ENCODE measurements around the gene TMEM72. TPM values are rescaled to one million over a fixed set of nuclear protein-coding genes. Genes with fewer than 3 reads are reported as not detected.

TMEM72 gene
- polyA plus RNA-seq, 2 of the 4 experiments (the other 2 are of a cell fraction): not detected

GRCh38 chr10:44949915-44950314 is 38.8 kb downstream of the TMEM72 start (continued):
- TF ChIP-seq, protein P1, sequence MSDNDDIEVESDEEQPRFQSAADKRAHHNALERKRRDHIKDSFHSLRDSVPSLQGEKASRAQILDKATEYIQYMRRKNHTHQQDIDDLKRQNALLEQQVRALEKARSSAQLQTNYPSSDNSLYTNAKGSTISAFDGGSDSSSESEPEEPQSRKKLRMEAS (IDR thresholded peaks at IDR 0.05): no peak
- TF ChIP-seq HOXA7 (CRISPR knock-in tag; IDR thresholded peaks at IDR 0.05): no peak
- no peak for TF ChIP-seq HOXB5 (CRISPR knock-in tag; IDR thresholded peaks at IDR 0.05)

DNA sequence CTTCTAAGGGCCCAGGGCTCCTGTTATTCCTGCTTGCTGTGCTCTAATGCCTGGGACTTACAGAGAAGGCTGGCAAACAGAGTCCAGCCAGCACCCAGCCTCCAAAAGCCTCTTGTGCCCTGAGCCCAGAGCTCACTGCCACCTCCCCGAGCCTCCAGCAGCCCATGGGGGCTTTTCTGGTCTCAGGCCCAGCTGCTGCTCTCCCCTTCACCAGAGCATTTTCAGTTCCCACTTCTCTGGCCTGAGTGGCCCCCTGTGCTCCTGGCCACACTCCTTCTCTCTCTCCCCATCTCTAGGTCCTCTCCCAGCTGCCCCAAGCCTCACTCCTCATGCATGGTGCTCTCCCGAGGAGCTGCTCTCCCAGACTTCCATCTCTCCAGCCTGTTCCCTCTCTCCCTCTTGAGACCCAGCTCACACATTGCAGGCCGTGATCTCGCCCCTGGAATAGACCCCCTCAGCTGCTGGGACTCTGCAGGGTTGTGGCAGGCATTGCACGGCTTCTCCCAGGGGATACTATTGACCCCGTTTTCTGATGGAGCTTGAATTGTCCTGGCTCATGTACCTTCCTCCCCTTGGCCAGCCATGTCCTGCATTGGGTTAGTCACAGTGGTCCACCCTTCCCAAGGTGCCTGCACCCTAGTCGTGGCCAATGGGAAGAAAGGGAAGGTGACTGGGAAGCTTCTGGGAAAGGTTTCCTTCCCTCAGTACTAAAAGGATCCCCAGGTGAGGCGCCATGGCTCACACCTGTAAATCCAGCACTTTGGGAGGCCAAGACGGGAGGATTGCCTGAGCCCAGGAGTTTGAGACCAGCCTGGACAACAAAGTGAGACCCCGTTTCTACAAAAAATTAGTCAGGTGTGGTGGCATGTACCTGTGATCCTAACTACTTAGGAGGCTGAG is 39.4 kb downstream of the TMEM72 start:
- 81% methylated on average over 10 of the region's 10 CpGs for WGBS (ENCODE audit: missing lambda C conversion rate)
- Histone ChIP-seq H3K27ac (no peak overlapping the region), H3K9me3 (no peaks in the 10 kb centered on the region), H3K4me2 (no peak overlapping the region), H3K4me3 (no peak overlapping the region), H3K4me1 (no peaks in the 10 kb centered on the region)
- ATAC-seq: no peak
- FAIRE-seq: no peak
- DNase-seq (ENCODE audit: low read depth in 1 of 2, low spot score in 1 of 2): no peak
- POLR2A ChIA-PET: interaction anchor here (2.8 kb wide), 1 partner anchor 9 kb away, joined by 13 read pairs; the partner anchor contains the start of gene RASSF4
- TF ChIP-seq JUN (IDR thresholded peaks at IDR 0.05): no peak
- TF ChIP-seq FOSB (CRISPR knock-in tag; IDR thresholded peaks at IDR 0.05): no peak
- no peak for TF ChIP-seq NFE2L2 (conservative IDR thresholded peaks at IDR 0.05; ENCODE audit: low read length)
- no peak for TF ChIP-seq RFX5 (IDR thresholded peaks at IDR 0.05)
- no peak for TF ChIP-seq EHMT2 (IDR thresholded peaks at IDR 0.05; ENCODE audit: low read depth)
- no peak for TF ChIP-seq TFCP2L1 (CRISPR knock-in tag; IDR thresholded peaks at IDR 0.05)
- TF ChIP-seq SREBF2 (IDR thresholded peaks at IDR 0.05): no peak
- no peak for TF ChIP-seq EP300 (IDR thresholded peaks at IDR 0.05)
- TF ChIP-seq RNF2 (IDR thresholded peaks at IDR 0.05; ENCODE audit: borderline replicate concordance, low read depth): no peak
- no peak for TF ChIP-seq ZNF302 (CRISPR knock-in tag; IDR thresholded peaks at IDR 0.05)
- TF ChIP-seq CHD2 (IDR thresholded peaks at IDR 0.05; ENCODE audit: low read length, partially characterized antibody): no peak
- TF ChIP-seq HDAC2 (IDR thresholded peaks at IDR 0.05): no peak
- TF ChIP-seq KDM5A (IDR thresholded peaks at IDR 0.05): no peak
- no peak for TF ChIP-seq FOXS1 (CRISPR knock-in tag; IDR thresholded peaks at IDR 0.05)
- no peak for TF ChIP-seq JUNB (IDR thresholded peaks at IDR 0.05)
- CTCF ChIA-PET: interaction anchor here (0.6 to 1.9 kb wide), 8 partner anchors 11 to 1530 kb away, joined by 3 to 9 read pairs (median 4); no protein-coding TSS in a partner anchor

DNA sequence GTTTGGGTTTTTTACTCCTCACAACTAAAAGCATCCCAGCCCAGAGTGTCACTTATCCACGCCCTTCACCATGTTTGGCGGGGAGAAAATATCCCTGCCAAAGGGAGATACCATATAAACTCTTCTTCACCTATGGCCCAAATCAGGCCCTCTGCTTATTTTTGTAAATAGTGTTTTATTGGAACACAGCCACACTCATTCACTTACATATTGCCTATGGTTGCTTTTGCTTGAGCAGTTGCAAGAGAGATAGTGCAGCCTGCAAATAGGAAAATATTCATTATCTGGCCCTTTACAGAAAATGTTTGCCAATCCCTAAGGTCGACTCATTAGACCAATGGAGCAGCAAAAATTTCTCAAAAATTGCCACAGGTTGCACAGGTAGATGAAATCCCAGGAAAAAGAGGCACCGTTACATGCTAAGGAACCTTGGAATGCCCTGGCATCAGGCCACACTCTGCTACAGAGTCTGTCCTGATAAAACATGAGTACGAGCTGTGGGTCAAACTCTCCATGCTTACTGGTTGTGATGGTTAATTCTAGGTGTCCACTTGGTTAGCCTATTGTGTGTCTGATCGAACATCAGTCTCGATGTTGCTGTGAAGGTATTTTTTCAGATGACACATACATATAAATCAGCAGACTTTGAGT is 40.6 kb downstream of the TMEM72 start:
- POLR2A ChIA-PET: no interaction called here
- CTCF ChIA-PET: interaction anchor here (1.1 to 1.9 kb wide), 3 partner anchors 16 to 87 kb away, joined by 3 to 7 read pairs (median 5); no protein-coding TSS in a partner anchor
- WGBS (ENCODE audit: missing lambda C conversion rate): 77% methylated on average over 7 of the region's 7 CpGs
- TF ChIP-seq EP300 (IDR thresholded peaks at IDR 0.05): no peak
- TF ChIP-seq CBX2 (IDR thresholded peaks at IDR 0.05; ENCODE audit: borderline replicate concordance, low read depth): no peak
- TF ChIP-seq HOXB13 (CRISPR knock-in tag; IDR thresholded peaks at IDR 0.05; ENCODE audit: low read depth): no peak
- no peak for TF ChIP-seq TP53 (CRISPR knock-in tag; IDR thresholded peaks at IDR 0.05)
- TF ChIP-seq HOXA7 (CRISPR knock-in tag; IDR thresholded peaks at IDR 0.05): no peak
- no peak for TF ChIP-seq BHLHE40 (IDR thresholded peaks at IDR 0.05; ENCODE audit: low read depth, low read length)
- no peak for TF ChIP-seq CEBPB (IDR thresholded peaks at IDR 0.05)
- TF ChIP-seq EHMT2 (IDR thresholded peaks at IDR 0.05; ENCODE audit: low read depth): no peak
- no peak for TF ChIP-seq USF2 (IDR thresholded peaks at IDR 0.05)
- TF ChIP-seq MAFK (IDR thresholded peaks at IDR 0.05; ENCODE audit: partially characterized antibody): no peak
- no peak for TF ChIP-seq CHD2 (IDR thresholded peaks at IDR 0.05; ENCODE audit: low read length, partially characterized antibody)
- TF ChIP-seq, protein P2, sequence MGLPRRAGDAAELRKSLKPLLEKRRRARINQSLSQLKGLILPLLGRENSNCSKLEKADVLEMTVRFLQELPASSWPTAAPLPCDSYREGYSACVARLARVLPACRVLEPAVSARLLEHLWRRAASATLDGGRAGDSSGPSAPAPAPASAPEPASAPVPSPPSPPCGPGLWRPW (IDR thresholded peaks at IDR 0.05): no peak
- TF ChIP-seq, protein P3, sequence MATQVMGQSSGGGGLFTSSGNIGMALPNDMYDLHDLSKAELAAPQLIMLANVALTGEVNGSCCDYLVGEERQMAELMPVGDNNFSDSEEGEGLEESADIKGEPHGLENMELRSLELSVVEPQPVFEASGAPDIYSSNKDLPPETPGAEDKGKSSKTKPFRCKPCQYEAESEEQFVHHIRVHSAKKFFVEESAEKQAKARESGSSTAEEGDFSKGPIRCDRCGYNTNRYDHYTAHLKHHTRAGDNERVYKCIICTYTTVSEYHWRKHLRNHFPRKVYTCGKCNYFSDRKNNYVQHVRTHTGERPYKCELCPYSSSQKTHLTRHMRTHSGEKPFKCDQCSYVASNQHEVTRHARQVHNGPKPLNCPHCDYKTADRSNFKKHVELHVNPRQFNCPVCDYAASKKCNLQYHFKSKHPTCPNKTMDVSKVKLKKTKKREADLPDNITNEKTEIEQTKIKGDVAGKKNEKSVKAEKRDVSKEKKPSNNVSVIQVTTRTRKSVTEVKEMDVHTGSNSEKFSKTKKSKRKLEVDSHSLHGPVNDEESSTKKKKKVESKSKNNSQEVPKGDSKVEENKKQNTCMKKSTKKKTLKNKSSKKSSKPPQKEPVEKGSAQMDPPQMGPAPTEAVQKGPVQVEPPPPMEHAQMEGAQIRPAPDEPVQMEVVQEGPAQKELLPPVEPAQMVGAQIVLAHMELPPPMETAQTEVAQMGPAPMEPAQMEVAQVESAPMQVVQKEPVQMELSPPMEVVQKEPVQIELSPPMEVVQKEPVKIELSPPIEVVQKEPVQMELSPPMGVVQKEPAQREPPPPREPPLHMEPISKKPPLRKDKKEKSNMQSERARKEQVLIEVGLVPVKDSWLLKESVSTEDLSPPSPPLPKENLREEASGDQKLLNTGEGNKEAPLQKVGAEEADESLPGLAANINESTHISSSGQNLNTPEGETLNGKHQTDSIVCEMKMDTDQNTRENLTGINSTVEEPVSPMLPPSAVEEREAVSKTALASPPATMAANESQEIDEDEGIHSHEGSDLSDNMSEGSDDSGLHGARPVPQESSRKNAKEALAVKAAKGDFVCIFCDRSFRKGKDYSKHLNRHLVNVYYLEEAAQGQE (IDR thresholded peaks at IDR 0.05): no peak
- no peak for TF ChIP-seq PBX3 (IDR thresholded peaks at IDR 0.05)

More for the DNA sequence above, 40.6 kb downstream of the TMEM72 start:
- FAIRE-seq (no peak), DNase-seq (ENCODE audit: low read depth in 1 of 2, low spot score in 1 of 2) (no peak), ATAC-seq (no peak)
- H3K9me3 ChIP-seq: no peaks in the 10 kb centered on the region
- no peak overlapping the region for H3K27ac ChIP-seq
- H3K4me1 ChIP-seq: no peaks in the 10 kb centered on the region
- H3K4me2 ChIP-seq: no peak overlapping the region
- no peak overlapping the region for H3K4me3 ChIP-seq
